IMR-90 (cell line): ENCODE data around the gene SREBF2. TPM values are rescaled to one million over a fixed set of nuclear protein-coding genes. Genes with fewer than 3 reads are reported as not detected.

Experiments
- ATAC-seq: fragments of 200-7000 bp; cut with Tn5 transposase; 2 replicates; pipeline ENCODE4 v1.9.1; 2020; ENCODE audit warnings: low read depth, mild to moderate bottlenecking, moderate library complexity
- BruUV-seq: library from RNA; stranded (reverse); fragments of 400-500 nt; replicated peaks from 2 replicates; lab custom pipeline; 2021; lab: Mats Ljungman, UMichigan
- CTCF ChIA-PET: fragments of 300-600 bp; formaldehyde crosslinking; extraction: SDS; loops from one replicate; lab custom pipeline; 2021; ENCODE audit warnings: antibody characterized with exemption; lab: Yijun Ruan, JAX
- POLR2A ChIA-PET: fragments of 300-600 bp; sonication (Branson Sonifier 250); formaldehyde crosslinking; loops from one replicate; lab custom pipeline; 2022; ENCODE audit warnings: antibody characterized with exemption; ENCODE audit not compliant: unreplicated experiment; lab: Charles Lee
- DNase-seq: peaks from one replicate; pipeline ENCODE4 v3.0.0; 2013
- H2AFZ ChIP-seq: replicated peaks from 2 replicates; pipeline ENCODE3; 2013; ENCODE audit warnings: low read length, mild to moderate bottlenecking; ENCODE audit not compliant: poor library complexity
- H2AK5ac ChIP-seq: 2 replicates; pipeline ENCODE4 v1.6.1; 2013; ENCODE audit warnings: low read depth, low read length, inconsistent platforms
- H2AK9ac ChIP-seq: replicated peaks from 2 replicates; pipeline ENCODE3; 2013; ENCODE audit warnings: mild to moderate bottlenecking, low read depth, low read length, moderate library complexity; ENCODE audit not compliant: poor library complexity
- H2BK120ac ChIP-seq: 2 replicates; pipeline ENCODE4 v1.6.1; 2013; ENCODE audit warnings: low read depth, low read length, inconsistent platforms
- H2BK15ac ChIP-seq: 3 replicates; pipeline ENCODE4 v1.6.1; 2013; ENCODE audit warnings: low read depth, low read length, inconsistent platforms
- H2BK20ac ChIP-seq: 2 replicates; pipeline ENCODE4 v1.6.1; 2013; ENCODE audit warnings: low read depth, mild to moderate bottlenecking, inconsistent platforms, low read length, moderate library complexity
- H2BK5ac ChIP-seq: 2 replicates; pipeline ENCODE4 v1.6.1; 2013; ENCODE audit warnings: mild to moderate bottlenecking, low read depth, low read length, inconsistent platforms; ENCODE audit not compliant: poor library complexity, severe bottlenecking
- H3K14ac ChIP-seq: replicated peaks from 2 replicates; pipeline ENCODE4 v1.6.1; 2013; ENCODE audit warnings: low read depth, low read length, inconsistent platforms
- H3K18ac ChIP-seq: 2 replicates; pipeline ENCODE4 v1.6.1; 2013; ENCODE audit warnings: low read depth, low read length, control low read depth
- H3K23ac ChIP-seq: 2 replicates; pipeline ENCODE4 v1.6.1; 2013; ENCODE audit warnings: low read depth, low read length, inconsistent platforms
- H3K27ac ChIP-seq: 2 replicates; pipeline ENCODE4 v1.5.1; 2013; ENCODE audit warnings: mild to moderate bottlenecking, control low read depth, low read length; ENCODE audit not compliant: insufficient read depth
- H3K27me3 ChIP-seq: 2 replicates; pipeline ENCODE4 v1.6.1; 2013; ENCODE audit warnings: low read length; ENCODE audit not compliant: control insufficient read depth, insufficient read depth
- H3K36me3 ChIP-seq: 2 replicates; pipeline ENCODE4 v1.6.1; 2013; ENCODE audit warnings: low read length, mixed read lengths; ENCODE audit not compliant: control insufficient read depth, insufficient read depth
- H3K4ac ChIP-seq: 2 replicates; pipeline ENCODE4 v1.6.1; 2013; ENCODE audit warnings: low read depth, low read length, inconsistent platforms
- H3K4me1 ChIP-seq: 2 replicates; pipeline ENCODE4 v1.6.1; 2013; ENCODE audit warnings: low read length, mixed read lengths; ENCODE audit not compliant: control insufficient read depth, insufficient read depth
- H3K4me2 ChIP-seq: 2 replicates; pipeline ENCODE4 v1.6.1; 2013; ENCODE audit warnings: low read depth, mild to moderate bottlenecking, control low read depth, low read length, moderate library complexity
- H3K4me3 ChIP-seq: 2 replicates; pipeline ENCODE4 v1.5.1; 2013; ENCODE audit warnings: low read depth, mild to moderate bottlenecking, control low read depth, low read length, moderate library complexity; ENCODE audit not compliant: insufficient read depth
- H3K56ac ChIP-seq: 2 replicates; pipeline ENCODE4 v1.6.1; 2013; ENCODE audit warnings: low read length, inconsistent platforms; ENCODE audit not compliant: insufficient read depth; ENCODE audit errors: extremely low read depth
- H3K79me1 ChIP-seq, 2 experiments: 2 replicates each; pipeline ENCODE4 v1.6.1; 2013; ENCODE audit warnings: low read length in 2 of 2, inconsistent platforms in 1 of 2, low read depth in 1 of 2
- H3K9ac ChIP-seq: 2 replicates; pipeline ENCODE4 v1.6.1; 2013; ENCODE audit warnings: low read depth, low read length, control low read depth
- H3K9me1 ChIP-seq: 2 replicates; pipeline ENCODE4 v1.6.1; 2013; ENCODE audit warnings: low read length, inconsistent platforms; ENCODE audit not compliant: insufficient read depth
- H3K9me3 ChIP-seq: 2 replicates; pipeline ENCODE4 v1.6.1; 2013; ENCODE audit warnings: low read length; ENCODE audit not compliant: control insufficient read depth, insufficient read depth
- H4K20me1 ChIP-seq: 2 replicates; pipeline ENCODE4 v1.6.1; 2013; ENCODE audit warnings: low read length, inconsistent platforms; ENCODE audit not compliant: insufficient read depth
- H4K5ac ChIP-seq: 2 replicates; pipeline ENCODE4 v1.6.1; 2013; ENCODE audit warnings: mild to moderate bottlenecking, low read depth, low read length, control low read depth
- H4K8ac ChIP-seq, 2 experiments: 2 replicates each; pipeline ENCODE4 v1.6.1; 2013; ENCODE audit warnings: low read depth in 2 of 2, low read length in 2 of 2, control low read depth in 1 of 2, inconsistent platforms in 1 of 2
- H4K91ac ChIP-seq: 2 replicates; pipeline ENCODE4 v1.6.1; 2013; ENCODE audit warnings: low read depth, low read length, inconsistent platforms; ENCODE audit not compliant: insufficient read depth
- NFE2L2 ChIP-seq: fragments of 150-350 bp; IDR thresholded peaks from 2 replicates; pipeline ENCODE4 v1.6.1; 2016; ENCODE audit warnings: low read depth, mild to moderate bottlenecking, low read length
- POLR2A ChIP-seq: IDR thresholded peaks from 2 replicates; pipeline ENCODE4 v1.6.1; 2012; ENCODE audit warnings: mild to moderate bottlenecking, low read depth, low read length
- WGBS, 2 experiments: methylation state at CpG; one replicate each; pipeline versions ENCODE4 v1.1.5 to v1.1.7; 2013; ENCODE audit warnings: missing lambda C conversion rate in 2 of 2; ENCODE audit not compliant: insufficient read length in 1 of 2; ENCODE audit errors: extremely low coverage in 2 of 2; 5-methylcytosine and 5-hydroxymethylcytosine counted together
- dilution Hi-C: fragments of 300-500 bp; cut with HindIII; formaldehyde crosslinking; loops from one replicate; pipeline ENCODE4 v1.14.3; 2018; ENCODE audit warnings: low sequenced_read_pairs; ENCODE audit not compliant: unreplicated experiment
- in situ Hi-C: fragments of 300-500 bp; cut with MboI; formaldehyde crosslinking; loops from 3 replicates; pipeline ENCODE4 v1.14.3; 2019; ENCODE audit warnings: low sequenced_read_pairs, inconsistent platforms, mixed read lengths
- intact Hi-C: fragments of 100-400 bp; cut with micrococcal nuclease; formaldehyde crosslinking; loops from 2 replicates; pipeline ENCODE4 v1.10.0; 2022
- polyA plus RNA-seq, 3 experiments: library from polyadenylated mRNA; depleted of rRNA; stranded (reverse); fragments of >200 nt; gene quantifications; 2 replicates each; pipeline ENCODE4 v1.2.3, GENCODE V29; 2012; ENCODE audit warnings: low replicate concordance in 1 of 3
- total RNA-seq: library from RNA; depleted of rRNA; stranded (reverse); fragments of >200 nt; gene quantifications from 2 replicates; pipeline ENCODE4 v1.2.3, GENCODE V29; 2012

Gene SREBF2
- total and polyA plus RNA-seq, 2 of the 4 experiments (the other 2 are of a cell fraction), result 8.1 to 47.4 TPM

DNA sequence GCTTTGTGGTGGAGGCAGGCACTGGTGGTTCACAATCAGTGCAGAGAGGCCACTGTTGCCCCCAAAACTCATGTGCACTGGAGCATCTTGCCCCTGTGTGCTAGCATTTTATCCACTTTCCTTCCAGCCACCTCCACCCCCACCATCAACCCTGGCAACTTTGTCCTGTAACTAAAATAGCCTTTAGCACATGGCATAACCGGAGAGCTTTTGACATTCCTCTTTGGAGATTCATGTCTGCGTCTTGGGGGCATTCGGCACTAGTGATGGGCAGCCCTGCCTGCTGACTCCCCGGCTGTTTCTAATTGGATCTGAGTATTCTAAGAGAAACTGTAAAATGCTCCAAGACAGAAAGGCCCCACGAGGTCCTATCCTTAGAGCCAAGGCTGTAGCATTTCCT, 66.2 kb downstream of the SREBF2 start:
- WGBS, 2 experiments, result no CpG with 5 or more reads among the region's 5 CpGs
- Histone ChIP-seq H3K14ac (no peak overlapping the region), H3K4me3 (no peak overlapping the region), H3K4ac (no peak overlapping the region), H3K27ac (no peak overlapping the region), H3K18ac (no peak overlapping the region), H2AK9ac (no peak overlapping the region), H2BK5ac (no peak overlapping the region), H2BK120ac (no peak overlapping the region), H4K5ac (no peak overlapping the region), H3K9me1 (peaks cover 8% of the 10 kb centered on the region; the same call in 1 of the 2 replicates), H4K20me1 (0 out of 2 replicates have a peak, but pooled peaks cover 6% of the 10 kb centered on the region), H3K36me3 (peaks cover 40% of the 10 kb centered on the region), H4K8ac (no peak overlapping the region), H2AFZ (no peak overlapping the region), H2AK5ac (no peak overlapping the region), H3K56ac (no peak overlapping the region), H4K91ac (no peak overlapping the region), H3K23ac (no peak overlapping the region), H3K9me3 (no peaks in the 10 kb centered on the region), H3K4me2 (no peak overlapping the region), H3K79me1 (no peaks in the 10 kb centered on the region), H2BK15ac (no peak overlapping the region), H3K27me3 (no peaks in the 10 kb centered on the region), H2BK20ac (no peak overlapping the region), H3K9ac (no peak overlapping the region), H3K4me1 (0 out of 2 replicates have a peak, but pooled peaks cover 1% of the 10 kb centered on the region)
- POLR2A ChIA-PET, result no interaction called here
- ATAC-seq, result no peak
- CTCF ChIA-PET, result no interaction called here
- intact Hi-C loops, result no loop called here
- in situ Hi-C loops, result no loop called here
- no TSS peak for BruUV-seq
- no peak for DNase-seq
- TF ChIP-seq POLR2A, result no peak
- no peak for TF ChIP-seq NFE2L2
- dilution Hi-C loops, result no loop called here
